ENCODE results near the gene PML.

The PML gene

GRCh38 chr15:74011610-74012009, 17.1 kb downstream of the PML start:
- Histone ChIP-seq H3K27ac (replicated peaks) (peak overlapping the region; percentile 30; the same call in 1 of the 2 replicates), H3K4me3 (replicated peaks; ENCODE audit: insufficient read depth, low read length) (no peak overlapping the region), H3K27me3 (ENCODE audit: insufficient read depth, poor library complexity, severe bottlenecking) (no peaks in the 10 kb centered on the region)
- TF ChIP-seq SPI1 (IDR thresholded peaks at IDR 0.05; ENCODE audit: borderline replicate concordance, low read depth) (no peak), GABPA (IDR thresholded peaks at IDR 0.05; ENCODE audit: low read depth) (no peak), CTCF (IDR thresholded peaks at IDR 0.05; ENCODE audit: insufficient read depth, low read length) (no peak), REST (IDR thresholded peaks at IDR 0.05; ENCODE audit: insufficient replicate concordance, low read depth) (no peak), POLR2AphosphoS5 (IDR thresholded peaks at IDR 0.05; ENCODE audit: low read depth) (no peak)
- peak in 1 of 2 experiments; percentile 26 for DNase-seq (ENCODE audit: low read depth in 1 of 2, low spot score in 1 of 2)

GRCh38 chr15:74013374-74013894, 18.9 kb downstream of the PML start:
- H3K27ac ChIP-seq (replicated peaks), result no peak overlapping the region
- TF ChIP-seq POLR2AphosphoS5 (IDR thresholded peaks at IDR 0.05; ENCODE audit: low read depth) (no peak), SPI1 (IDR thresholded peaks at IDR 0.05; ENCODE audit: borderline replicate concordance, low read depth) (no peak), REST (IDR thresholded peaks at IDR 0.05; ENCODE audit: insufficient replicate concordance, low read depth) (no peak), GABPA (IDR thresholded peaks at IDR 0.05; ENCODE audit: low read depth) (no peak), CTCF (IDR thresholded peaks at IDR 0.05; ENCODE audit: insufficient read depth, low read length) (no peak)
- no peaks in the 10 kb centered on the region for H3K27me3 ChIP-seq (ENCODE audit: insufficient read depth, poor library complexity, severe bottlenecking)
- DNase-seq (ENCODE audit: low read depth in 1 of 2, low spot score in 1 of 2), result no peak
- no peak overlapping the region for H3K4me3 ChIP-seq (replicated peaks; ENCODE audit: insufficient read depth, low read length)

- no peak for DNase-seq (ENCODE audit: low read depth in 1 of 2, low spot score in 1 of 2)
- no peak overlapping the region for H3K4me3 ChIP-seq (replicated peaks; ENCODE audit: insufficient read depth, low read length)
- H3K27me3 ChIP-seq (ENCODE audit: insufficient read depth, poor library complexity, severe bottlenecking), result no peaks in the 10 kb centered on the region
- TF ChIP-seq CTCF (IDR thresholded peaks at IDR 0.05; ENCODE audit: insufficient read depth, low read length) (no peak), SPI1 (IDR thresholded peaks at IDR 0.05; ENCODE audit: borderline replicate concordance, low read depth) (no peak), GABPA (IDR thresholded peaks at IDR 0.05; ENCODE audit: low read depth) (no peak), REST (IDR thresholded peaks at IDR 0.05; ENCODE audit: insufficient replicate concordance, low read depth) (no peak), POLR2AphosphoS5 (IDR thresholded peaks at IDR 0.05; ENCODE audit: low read depth) (no peak)
- H3K27ac ChIP-seq (replicated peaks), result no peak overlapping the region
These were observed 25.2 kb downstream of the PML start for GRCh38 chr15:74019734-74020133.
